Endothelial cell of umbilical vein (primary cell): ENCODE measurements around the gene NKRF. TPM values are rescaled to one million over a fixed set of nuclear protein-coding genes. Genes with fewer than 3 reads are reported as not detected.

Source experiments
- BruUV-seq: library from RNA; stranded (reverse); fragments of 400-500 nt; replicated peaks from 2 replicates; lab custom pipeline; 2021; lab: Mats Ljungman, UMichigan
- CTCF ChIA-PET: fragments of 300-600, 350-600 bp; sonication (Branson Sonifier 250); formaldehyde crosslinking; loops from one replicate; lab custom pipeline; 2021; ENCODE audit warnings: antibody characterized with exemption, inconsistent platforms; lab: Charles Lee
- POLR2A ChIA-PET: fragments of 300-600, 350-600 bp; sonication (Branson Sonifier 250); formaldehyde crosslinking; loops from one replicate; lab custom pipeline; 2021; ENCODE audit warnings: antibody characterized with exemption, inconsistent platforms; lab: Charles Lee
- DNase-seq: peaks from one replicate; pipeline ENCODE4 v3.0.0-alpha.2; 2011; ENCODE audit warnings: low read depth, low spot score
- FAIRE-seq: peaks from 2 replicates; lab custom pipeline; 2011; peaks lifted over from hg19 to GRCh38; lab: Jason Lieb, UNC
- H2AFZ ChIP-seq: 2 replicates; pipeline ENCODE4 v1.6.0; 2012; ENCODE audit warnings: low read depth, low read length, control low read depth, inconsistent platforms
- H3K27ac ChIP-seq: 2 replicates; pipeline ENCODE4 v1.5.1; 2011; ENCODE audit warnings: low read depth, mild to moderate bottlenecking, control low read depth, low read length, moderate library complexity; ENCODE audit not compliant: insufficient read depth
- H3K27me3 ChIP-seq, 2 experiments: 2 replicates each; pipeline versions ENCODE4 v1.6.0 to v1.6.1; 2011; ENCODE audit warnings: low read length in 2 of 2, mixed read lengths in 1 of 2; ENCODE audit not compliant: control insufficient read depth in 2 of 2, insufficient read depth in 2 of 2
- H3K36me3 ChIP-seq, 2 experiments: 2 replicates in 1 of 2; 3 replicates in 1 of 2; pipeline ENCODE4 v1.5.1; 2011; ENCODE audit warnings: low read length in 2 of 2, mild to moderate bottlenecking in 1 of 2, moderate library complexity in 1 of 2; ENCODE audit not compliant: control insufficient read depth in 2 of 2, insufficient read depth in 2 of 2; ENCODE audit errors: extremely low read depth in 1 of 2
- H3K4me1 ChIP-seq: 3 replicates; pipeline ENCODE4 v1.5.1; 2011; ENCODE audit warnings: mild to moderate bottlenecking, low read length; ENCODE audit not compliant: control insufficient read depth, insufficient read depth; ENCODE audit errors: extremely low read depth
- H3K4me2 ChIP-seq: 2 replicates; pipeline ENCODE4 v1.6.1; 2011; ENCODE audit warnings: low read length, control low read depth, mixed read lengths; ENCODE audit not compliant: insufficient read depth
- H3K4me3 ChIP-seq, 3 experiments: fragments of 200-600 bp in 1 of 3; sonication (generic), shearing (Covaris generic) in 1 of 3; replicated peaks in 1 of 3; 2 replicates each; pipeline ENCODE4 v1.5.1; 2011 to 2016; ENCODE audit warnings: control low read depth in 3 of 3, low read length in 3 of 3, mild to moderate bottlenecking in 2 of 3, inconsistent platforms in 1 of 3, low read depth in 1 of 3, moderate library complexity in 1 of 3; ENCODE audit not compliant: insufficient read depth in 1 of 3
- H3K79me2 ChIP-seq: 2 replicates; pipeline ENCODE4 v1.6.0; 2012; ENCODE audit warnings: low read length, inconsistent platforms; ENCODE audit not compliant: control insufficient read depth, insufficient read depth
- H3K9ac ChIP-seq: replicated peaks from 2 replicates; pipeline ENCODE3; 2011; ENCODE audit warnings: low read length, control low read depth; ENCODE audit not compliant: insufficient read depth; ENCODE audit errors: extremely low read depth
- H3K9me1 ChIP-seq: replicated peaks from 3 replicates; pipeline ENCODE4 v1.6.0; 2011; ENCODE audit warnings: mild to moderate bottlenecking, low read length; ENCODE audit not compliant: control insufficient read depth, insufficient read depth; ENCODE audit errors: extremely low read depth
- H3K9me3 ChIP-seq: replicated peaks from 2 replicates; pipeline ENCODE4 v1.5.1; 2012; ENCODE audit warnings: low read length, inconsistent platforms; ENCODE audit not compliant: control insufficient read depth, insufficient read depth
- H4K20me1 ChIP-seq: replicated peaks from 2 replicates; pipeline ENCODE3; 2011; ENCODE audit warnings: mild to moderate bottlenecking, low read length; ENCODE audit not compliant: control insufficient read depth, insufficient read depth; ENCODE audit errors: extremely low read depth
- CTCF ChIP-seq, 2 donors: IDR thresholded peaks; 1 replicate in 1 of 2; 2 replicates in 1 of 2; pipeline ENCODE4 v1.5.1; 2011; ENCODE audit warnings: low read length in 2 of 2, mild to moderate bottlenecking in 2 of 2, moderate library complexity in 2 of 2, control low read depth in 1 of 2, inconsistent platforms in 1 of 2, low read depth in 1 of 2; ENCODE audit not compliant: insufficient read depth in 1 of 2; ENCODE audit errors: extremely low read depth in 1 of 2
- EZH2 ChIP-seq: IDR thresholded peaks from 2 replicates; pipeline ENCODE4 v1.6.1; 2012; ENCODE audit warnings: borderline replicate concordance, low read depth, mild to moderate bottlenecking, moderate library complexity, low read length, inconsistent platforms; ENCODE audit not compliant: severe bottlenecking
- FOS ChIP-seq: IDR thresholded peaks from 2 replicates; pipeline ENCODE4 v1.6.1; 2011; ENCODE audit warnings: mild to moderate bottlenecking, low read length, moderate library complexity, borderline replicate concordance; ENCODE audit not compliant: insufficient read depth
- GATA2 ChIP-seq: IDR thresholded peaks from 2 replicates; pipeline ENCODE4 v1.7.0; 2011; ENCODE audit warnings: low read depth, mild to moderate bottlenecking, moderate library complexity, mixed read lengths, low read length; ENCODE audit not compliant: insufficient read length, insufficient read depth
- JUN ChIP-seq: IDR thresholded peaks from 2 replicates; pipeline ENCODE4 v1.6.1; 2011; ENCODE audit warnings: borderline replicate concordance, low read depth; ENCODE audit not compliant: insufficient read length, insufficient read depth
- MYC ChIP-seq: IDR thresholded peaks from one replicate; pipeline ENCODE4 v1.6.1; 2011; ENCODE audit warnings: mild to moderate bottlenecking, low read depth, low read length
- POLR2A ChIP-seq: IDR thresholded peaks from 2 replicates; pipeline ENCODE4 v1.6.1; 2012; ENCODE audit warnings: low read depth, mild to moderate bottlenecking, control low read depth, low read length
- POLR2AphosphoS5 ChIP-seq: IDR thresholded peaks from 2 replicates; pipeline ENCODE4 v1.6.1; 2012; ENCODE audit warnings: low read depth, mild to moderate bottlenecking, control low read depth, low read length, moderate library complexity; ENCODE audit not compliant: insufficient read depth
- dilution Hi-C: fragments of 300-500 bp; cut with MboI; formaldehyde crosslinking; loops from one replicate; pipeline ENCODE4 v1.15.0; 2019; ENCODE audit warnings: low sequenced_read_pairs; ENCODE audit not compliant: extremely low pct_ligation_motif_present
- intact Hi-C: fragments of 100-400 bp; cut with micrococcal nuclease; formaldehyde crosslinking; loops from one replicate; pipeline ENCODE4 v1.10.0; 2022
- polyA plus RNA-seq, 4 experiments: library from polyadenylated mRNA; depleted of rRNA in 3 of 4; stranded (reverse) in 3 of 4; unstranded in 1 of 4; fragments of >200 nt; gene quantifications; 2 replicates each; pipeline versions ENCODE4 v1.2.1 to v1.2.3, GENCODE V29; 2011 to 2012; ENCODE audit warnings: missing spikeins in 1 of 4
- total RNA-seq: library from RNA; stranded (reverse); gene quantifications from 2 replicates; pipeline ENCODE4 v1.2.3, GENCODE V29; 2021

Gene NKRF
- total and polyA plus RNA-seq, 2 donors (not counting 3 experiments of a cell fraction or from before 2014, with no cell fraction given), result 2.8 to 12.0 TPM

- dilution Hi-C loops (no loop called here), intact Hi-C loops (no loop called here)
- Histone ChIP-seq H3K27me3 (no peaks in the 10 kb centered on the region), H3K4me1 (no peaks in the 10 kb centered on the region), H3K4me2 (no peak overlapping the region), H3K9me3 (no peaks in the 10 kb centered on the region), H3K79me2 (peaks cover 5% of the 10 kb centered on the region), H4K20me1 (no peaks in the 10 kb centered on the region), H3K9me1 (no peaks in the 10 kb centered on the region), H3K36me3 (no peaks in the 10 kb centered on the region), H3K27ac (no peak overlapping the region), H3K4me3 (no peak overlapping the region), H2AFZ (no peak overlapping the region), H3K9ac (no peak overlapping the region)
- ChIA-PET POLR2A (no interaction called here), CTCF (interaction anchor here (1.2 kb wide), 1 partner anchor 21 kb away, joined by 3 read pairs; no protein-coding TSS in a partner anchor)
- TF ChIP-seq GATA2, result no peak
- no peak for TF ChIP-seq POLR2A
- no peak for TF ChIP-seq CTCF (IDR thresholded peaks at IDR 0.05; ENCODE audit: extremely low read depth in 1 of 2, insufficient read depth in 1 of 2, low read depth in 1 of 2, low read length in 2 of 2)
- no peak for TF ChIP-seq EZH2
- TF ChIP-seq FOS, result no peak
- DNase-seq (no peak), FAIRE-seq (no peak)
- BruUV-seq, result no TSS peak
Measured at GRCh38 chrX:119549327-119550016, 56.8 kb downstream of the NKRF start.

GRCh38 chrX:119541188-119541587 is 65.0 kb downstream of the NKRF start:
- Histone ChIP-seq H4K20me1 (no peaks in the 10 kb centered on the region), H3K4me1 (peaks cover 10% of the 10 kb centered on the region), H3K79me2 (no peaks in the 10 kb centered on the region), H3K4me3 (no peak overlapping the region), H3K9ac (no peak overlapping the region), H3K27me3 (no peaks in the 10 kb centered on the region), H3K36me3 (no peaks in the 10 kb centered on the region), H3K27ac (peak overlapping the region; percentile 82), H3K4me2 (peak overlapping the region; percentile 53), H3K9me3 (no peaks in the 10 kb centered on the region), H3K9me1 (no peaks in the 10 kb centered on the region), H2AFZ (no peak overlapping the region)
- intact Hi-C loops (loop anchor here (2.0 kb wide), 1 partner anchor 34 kb away; the partner anchor contains the start of gene UBE2A), dilution Hi-C loops (no loop called here)
- ChIA-PET CTCF (no interaction called here), POLR2A (no interaction called here)
- FAIRE-seq (peak; percentile 88), DNase-seq (peak; percentile 69)
- no TSS peak for BruUV-seq
- peak; percentile 68 for TF ChIP-seq FOS
- TF ChIP-seq POLR2AphosphoS5, result peak; percentile 45
- TF ChIP-seq JUN, result peak; percentile 72
- no peak for TF ChIP-seq POLR2A
- no peak for TF ChIP-seq MYC
